ENCODE results near the gene ITGB8. TPM values are rescaled to one million over a fixed set of nuclear protein-coding genes. Genes with fewer than 3 reads are reported as not detected.

The ITGB8 gene
- total RNA-seq, 3 donors from 2014 or later (not counting 1 experiment from before 2014, with no cell fraction given) = 0.39 to 12.8 TPM; not detected in 1

DNA sequence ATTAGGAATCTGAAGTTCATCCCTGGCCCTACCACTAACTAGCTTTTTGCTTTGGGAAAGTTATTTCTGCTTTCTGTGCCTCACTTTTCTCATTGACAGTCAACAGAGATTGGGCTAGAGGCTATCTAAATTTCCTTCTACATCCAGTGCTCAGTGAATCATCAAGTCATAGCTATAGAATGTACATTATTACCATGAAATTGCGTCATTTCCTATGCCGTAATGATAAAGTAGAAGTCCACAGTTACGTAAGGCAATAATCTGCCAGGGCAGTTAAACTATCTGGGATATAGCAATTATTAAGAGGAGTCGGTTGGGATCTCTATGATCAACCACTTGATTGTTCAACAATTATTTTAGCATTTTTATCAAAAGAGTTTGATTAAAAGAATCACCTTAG is 64.4 kb downstream of the ITGB8 start:
- H3K4me1 ChIP-seq (ENCODE audit: control insufficient read depth, insufficient read depth, low read length) = no peaks in the 10 kb centered on the region
- H3K36me3 ChIP-seq (ENCODE audit: control insufficient read depth, insufficient read depth, low read length) = no peaks in the 10 kb centered on the region
- Mint-ChIP-seq H3K36me3 (no peaks in the 10 kb centered on the region), H3K9me3 (peaks cover 2 to 3% of the 10 kb centered on the region in 2 donors), H3K27ac (no peak overlapping the region), H3K27me3 (ENCODE audit: low read depth in 2 of 2) (no peaks in the 10 kb centered on the region), H3K4me1 (no peaks in the 10 kb centered on the region), H3K4me3 (no peak overlapping the region)
- H3K9me3 ChIP-seq (ENCODE audit: control insufficient read depth, insufficient read depth, low read length) = no peaks in the 10 kb centered on the region
- no peak for ATAC-seq
- no peak for DNase-seq
- WGBS (ENCODE audit: insufficient coverage) = 91% methylated on average over 3 of the region's 4 CpGs
- TF ChIP-seq, protein P1, sequence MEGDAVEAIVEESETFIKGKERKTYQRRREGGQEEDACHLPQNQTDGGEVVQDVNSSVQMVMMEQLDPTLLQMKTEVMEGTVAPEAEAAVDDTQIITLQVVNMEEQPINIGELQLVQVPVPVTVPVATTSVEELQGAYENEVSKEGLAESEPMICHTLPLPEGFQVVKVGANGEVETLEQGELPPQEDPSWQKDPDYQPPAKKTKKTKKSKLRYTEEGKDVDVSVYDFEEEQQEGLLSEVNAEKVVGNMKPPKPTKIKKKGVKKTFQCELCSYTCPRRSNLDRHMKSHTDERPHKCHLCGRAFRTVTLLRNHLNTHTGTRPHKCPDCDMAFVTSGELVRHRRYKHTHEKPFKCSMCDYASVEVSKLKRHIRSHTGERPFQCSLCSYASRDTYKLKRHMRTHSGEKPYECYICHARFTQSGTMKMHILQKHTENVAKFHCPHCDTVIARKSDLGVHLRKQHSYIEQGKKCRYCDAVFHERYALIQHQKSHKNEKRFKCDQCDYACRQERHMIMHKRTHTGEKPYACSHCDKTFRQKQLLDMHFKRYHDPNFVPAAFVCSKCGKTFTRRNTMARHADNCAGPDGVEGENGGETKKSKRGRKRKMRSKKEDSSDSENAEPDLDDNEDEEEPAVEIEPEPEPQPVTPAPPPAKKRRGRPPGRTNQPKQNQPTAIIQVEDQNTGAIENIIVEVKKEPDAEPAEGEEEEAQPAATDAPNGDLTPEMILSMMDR (IDR thresholded peaks at IDR 0.05) = no peak
- no peak overlapping the region for H3K27ac ChIP-seq (ENCODE audit: low read length)
- H3K4me3 ChIP-seq (ENCODE audit: low read length) = no peak overlapping the region
- intact Hi-C loops (cut with micrococcal nuclease) = no loop called here
- no peaks in the 10 kb centered on the region for H3K27me3 ChIP-seq (ENCODE audit: control insufficient read depth, insufficient read depth, low read length)

DNA sequence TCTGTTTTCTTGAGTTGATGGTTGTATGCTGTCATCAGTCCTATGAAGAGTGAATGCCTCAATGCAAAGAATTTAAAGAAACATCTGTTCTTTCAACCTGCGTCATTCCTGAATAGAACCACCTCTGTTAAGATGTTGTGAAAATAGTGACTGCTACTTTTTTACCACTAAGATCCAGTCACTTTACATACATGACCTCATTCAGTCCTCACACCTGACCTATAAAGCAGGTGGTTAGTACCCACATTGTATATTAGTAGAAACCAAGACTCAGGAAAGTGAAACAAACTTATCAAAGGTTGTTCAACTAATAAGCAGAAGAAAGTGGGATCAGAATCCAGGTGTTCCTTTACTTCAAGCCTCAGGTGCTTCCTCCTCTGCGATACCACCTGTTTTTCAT is 64.8 kb downstream of the ITGB8 start:
- peaks cover 2 to 3% of the 10 kb centered on the region in 2 donors for H3K9me3 Mint-ChIP-seq
- no peak overlapping the region for H3K4me3 Mint-ChIP-seq
- H3K27ac ChIP-seq (ENCODE audit: low read length) = no peak overlapping the region
- H3K36me3 ChIP-seq (ENCODE audit: control insufficient read depth, insufficient read depth, low read length) = no peaks in the 10 kb centered on the region
- no peaks in the 10 kb centered on the region for H3K36me3 Mint-ChIP-seq
- TF ChIP-seq, protein P1 (IDR thresholded peaks at IDR 0.05) = no peak
- H3K4me3 ChIP-seq (ENCODE audit: low read length) = no peak overlapping the region
- intact Hi-C loops (cut with micrococcal nuclease) = no loop called here
- no peak overlapping the region for H3K27ac Mint-ChIP-seq
- WGBS (ENCODE audit: insufficient coverage) = 83% methylated on average over 1 of the region's 2 CpGs
- H3K4me1 Mint-ChIP-seq = no peaks in the 10 kb centered on the region
- no peaks in the 10 kb centered on the region for H3K9me3 ChIP-seq (ENCODE audit: control insufficient read depth, insufficient read depth, low read length)
- H3K27me3 ChIP-seq (ENCODE audit: control insufficient read depth, insufficient read depth, low read length) = no peaks in the 10 kb centered on the region
- ATAC-seq = no peak
- no peak for DNase-seq
- H3K27me3 Mint-ChIP-seq (ENCODE audit: low read depth in 2 of 2) = no peaks in the 10 kb centered on the region
- H3K4me1 ChIP-seq (ENCODE audit: control insufficient read depth, insufficient read depth, low read length) = no peaks in the 10 kb centered on the region

GRCh38 chr7:20399521-20399920 is 68.8 kb downstream of the ITGB8 start:
- Mint-ChIP-seq H3K27ac (no peak overlapping the region), H3K4me3 (no peak overlapping the region), H3K9me3 (no peaks in the 10 kb centered on the region), H3K27me3 (ENCODE audit: low read depth in 2 of 2) (no peaks in the 10 kb centered on the region), H3K36me3 (no peaks in the 10 kb centered on the region), H3K4me1 (no peaks in the 10 kb centered on the region)
- Histone ChIP-seq H3K9me3 (ENCODE audit: control insufficient read depth, insufficient read depth, low read length) (no peaks in the 10 kb centered on the region), H3K36me3 (ENCODE audit: control insufficient read depth, insufficient read depth, low read length) (no peaks in the 10 kb centered on the region), H3K27me3 (ENCODE audit: control insufficient read depth, insufficient read depth, low read length) (no peaks in the 10 kb centered on the region), H3K4me3 (ENCODE audit: low read length) (no peak overlapping the region), H3K4me1 (ENCODE audit: control insufficient read depth, insufficient read depth, low read length) (no peaks in the 10 kb centered on the region), H3K27ac (ENCODE audit: low read length) (no peak overlapping the region)
- ATAC-seq (no peak), DNase-seq (no peak)
- WGBS (ENCODE audit: insufficient coverage) = 81% methylated on average over 2 of the region's 2 CpGs
- TF ChIP-seq, protein P1 (IDR thresholded peaks at IDR 0.05) = no peak
- intact Hi-C loops (cut with micrococcal nuclease) = no loop called here
